GM12878 (cell line): ENCODE data around the gene CCNI. TPM values are rescaled to one million over a fixed set of nuclear protein-coding genes. Genes with fewer than 3 reads are reported as not detected.
A peak's percentile ranks its signal among the peaks of the same experiment; 100 is the strongest.

Experiments
- BCLAF1 ChIP-seq: fragments of 450-650 bp; IDR thresholded peaks from 2 replicates; pipeline ENCODE4 v1.6.1; 2017; ENCODE audit warnings: antibody characterized with exemption, mild to moderate bottlenecking, moderate library complexity
- FOS ChIP-seq: IDR thresholded peaks from 3 replicates; pipeline ENCODE4 v1.6.1; 2011; ENCODE audit warnings: borderline replicate concordance; ENCODE audit not compliant: insufficient read length; ENCODE audit errors: extremely low read depth
- IRF3 ChIP-seq: fragments of 450-650 bp; IDR thresholded peaks from 2 replicates; pipeline ENCODE4 v1.6.1; 2014; ENCODE audit warnings: mild to moderate bottlenecking
- IRF4 ChIP-seq: IDR thresholded peaks from 2 replicates; pipeline ENCODE4 v1.6.1; 2011; ENCODE audit warnings: low read depth, low read length
- KAT2A ChIP-seq: conservative IDR thresholded peaks from 2 replicates; pipeline ENCODE4 v1.6.1; 2011; ENCODE audit warnings: low read depth, low read length; ENCODE audit not compliant: control insufficient read depth
- TAF1 ChIP-seq: IDR thresholded peaks from 2 replicates; pipeline ENCODE4 v1.6.1; 2011; ENCODE audit warnings: mild to moderate bottlenecking, low read depth, low read length, borderline replicate concordance
- ZBTB4 ChIP-seq: fragments of 450-650 bp; formaldehyde crosslinking; IDR thresholded peaks from 2 replicates; pipeline ENCODE4 v1.4.0; 2022; ENCODE audit warnings: mild to moderate bottlenecking, moderate library complexity
- ZBTB40 ChIP-seq: fragments of 450-650 bp; IDR thresholded peaks from 2 replicates; pipeline ENCODE4 v1.6.1; 2016; ENCODE audit warnings: mild to moderate bottlenecking, moderate library complexity, borderline replicate concordance
- ZNF687 ChIP-seq: fragments of 450-650 bp; IDR thresholded peaks from 2 replicates; pipeline ENCODE4 v1.6.1; 2017; ENCODE audit warnings: mild to moderate bottlenecking, moderate library complexity
- polyA plus RNA-seq, 11 experiments: library from polyadenylated mRNA; depleted of rRNA in 4 of 11; unstranded in 6 of 11; stranded (reverse) in 5 of 11; fragments of >200 nt; fragmentation: Nextera tagmentation in 4 of 11; fragmentation: Illumina TruSeq in 1 of 11; extraction: Ambion mirVana in 4 of 11; extraction: Trizol in 1 of 11; gene quantifications; 1 replicate in 1 of 11; 2 replicates in 10 of 11; pipeline versions ENCODE4 v1.2.1 to v1.2.3, GENCODE V29; 2011 to 2016; ENCODE audit warnings: inconsistent platforms in 2 of 11, missing spikeins in 2 of 11, low read depth in 1 of 11
- total RNA-seq, 4 experiments: library from RNA; depleted of rRNA in 3 of 4; stranded (reverse); fragments of >200 nt in 3 of 4; fragmentation: Illumina TruSeq in 1 of 4; extraction: Trizol in 1 of 4; gene quantifications; 2 replicates each; pipeline versions ENCODE4 v1.2.1 to v1.2.3, GENCODE V29; 2013 to 2021

Gene CCNI
- total and polyA plus RNA-seq, 10 of the 15 experiments (the other 5 are each of a cell fraction or from before 2014, with no cell fraction given), result 70.6 to 178 (median 105) TPM

- TF ChIP-seq IRF3, result peak; percentile 60
- TF ChIP-seq FOS, result no peak
- TF ChIP-seq ZBTB40, result peak; percentile 82; the same call in 1 of the 2 replicates
- no peak for TF ChIP-seq BCLAF1
- TF ChIP-seq ZNF687, result peak; percentile 44; the same call in 1 of the 2 replicates
- TF ChIP-seq ZBTB4, result peak; percentile 12; the same call in 1 of the 2 replicates
- peak; percentile 95 for TF ChIP-seq TAF1
- no peak for TF ChIP-seq KAT2A
- TF ChIP-seq IRF4, result peak; percentile 85
Measured at GRCh38 chr4:77075869-77076799, at the start of gene CCNI (continued).
